B cell (primary cell): Measurements from ENCODE around the gene IGFBP7. TPM values are rescaled to one million over a fixed set of nuclear protein-coding genes. Genes with fewer than 3 reads are reported as not detected.

ENCODE experiments used
- ATAC-seq: fragments of 200-7000 bp; cut with Tn5 transposase; one replicate; pipeline ENCODE4 v1.10.0; 2021; ENCODE audit warnings: low read depth, mild to moderate bottlenecking, moderate number of reproducible peaks, moderate library complexity
- CTCF ChIA-PET: fragments of 350-600 bp; sonication (Branson Sonifier 250); formaldehyde crosslinking; loops from one replicate; lab custom pipeline; 2021; ENCODE audit warnings: antibody characterized with exemption, inconsistent platforms; lab: Charles Lee
- POLR2A ChIA-PET: fragments of 350-600 bp; sonication (Branson Sonifier 250); formaldehyde crosslinking; loops from one replicate; lab custom pipeline; 2021; ENCODE audit warnings: antibody characterized with exemption; lab: Charles Lee
- DNase-seq: peaks from one replicate; pipeline ENCODE4 v3.0.0; 2013
- H2AFZ ChIP-seq: 2 replicates; pipeline ENCODE4 v1.6.1; 2012; ENCODE audit warnings: mild to moderate bottlenecking, low read depth, low read length; ENCODE audit not compliant: insufficient read depth, poor library complexity, severe bottlenecking
- H3K27ac ChIP-seq, 2 donors: 1 replicate in 1 of 2; 2 replicates in 1 of 2; pipeline ENCODE4 v1.5.1; 2012 to 2013; ENCODE audit warnings: low read length in 2 of 2, mild to moderate bottlenecking in 2 of 2, moderate library complexity in 1 of 2
- H3K27me3 ChIP-seq, 4 experiments: fragments of 200-600 bp in 1 of 4; sonication (generic) in 1 of 4; replicated peaks in 1 of 4; 1 replicate in 2 of 4; 2 replicates in 2 of 4; pipeline versions ENCODE4 v1.6.1 to v1.7.0; 2013 to 2016; ENCODE audit warnings: low read length in 3 of 4, mild to moderate bottlenecking in 2 of 4, mixed read lengths in 1 of 4, moderate library complexity in 1 of 4; ENCODE audit not compliant: insufficient read depth in 4 of 4, control insufficient read depth in 3 of 4; ENCODE audit errors: control extremely low read depth in 1 of 4
- H3K36me3 ChIP-seq, 2 experiments: replicated peaks in 1 of 2; 1 replicate in 1 of 2; 2 replicates in 1 of 2; pipeline versions ENCODE4 v1.6.1 to v1.7.1; 2013; ENCODE audit warnings: low read length in 1 of 2; ENCODE audit not compliant: insufficient read depth in 2 of 2, control insufficient read depth in 1 of 2; ENCODE audit errors: control extremely low read depth in 1 of 2, extremely low read depth in 1 of 2
- H3K4me1 ChIP-seq, 2 donors: fragments of 200-600 bp in 1 of 2; sonication (generic) in 1 of 2; 1 replicate in 1 of 2; 2 replicates in 1 of 2; pipeline versions ENCODE4 v1.5.1 to v1.6.1; 2013 to 2017; ENCODE audit warnings: low read length in 2 of 2; ENCODE audit not compliant: control insufficient read depth in 2 of 2, insufficient read depth in 2 of 2
- H3K4me2 ChIP-seq: replicated peaks from 2 replicates; pipeline ENCODE3; 2012; ENCODE audit warnings: mild to moderate bottlenecking, low read depth, low read length; ENCODE audit not compliant: poor library complexity, severe bottlenecking
- H3K4me3 ChIP-seq, 5 experiments: fragments of 200-600 bp in 1 of 5; sonication (generic) in 1 of 5; 1 replicate in 3 of 5; 2 replicates in 2 of 5; pipeline versions ENCODE4 v1.5.1 to v1.7.0; 2011 to 2016; ENCODE audit warnings: low read length in 4 of 5, mild to moderate bottlenecking in 4 of 5, low read depth in 2 of 5, control low read depth in 1 of 5, moderate library complexity in 1 of 5; ENCODE audit not compliant: insufficient read depth in 1 of 5; ENCODE audit errors: control extremely low read depth in 1 of 5, extremely low read depth in 1 of 5
- H3K79me2 ChIP-seq: fragments of 200-600 bp; sonication (generic); one replicate; pipeline ENCODE4 v1.6.0; 2016; ENCODE audit warnings: low read length; ENCODE audit not compliant: control insufficient read depth, insufficient read depth
- H3K9ac ChIP-seq: fragments of 200-600 bp; sonication (generic); 2 replicates; pipeline ENCODE4 v1.6.1; 2017; ENCODE audit warnings: mild to moderate bottlenecking, low read length, moderate library complexity
- H3K9me3 ChIP-seq, 3 donors: one replicate each; pipeline versions ENCODE4 v1.6.1 to v1.7.1; 2013; ENCODE audit warnings: low read length in 2 of 3; ENCODE audit not compliant: control insufficient read depth in 2 of 3, insufficient read depth in 1 of 3; ENCODE audit errors: control extremely low read depth in 1 of 3
- H4K20me1 ChIP-seq: 2 replicates; pipeline ENCODE4 v1.6.0; 2012; ENCODE audit warnings: mild to moderate bottlenecking, low read length; ENCODE audit not compliant: insufficient read depth, control insufficient read depth, poor library complexity, severe bottlenecking
- H3K27ac Mint-ChIP-seq: one replicate; pipeline ENCODE4 v1.8.0; 2021; ENCODE audit warnings: mixed read lengths
- H3K27me3 Mint-ChIP-seq: one replicate; pipeline ENCODE4 v1.8.0; 2021; ENCODE audit warnings: mixed read lengths
- H3K4me1 Mint-ChIP-seq: one replicate; pipeline ENCODE4 v1.8.0; 2021; ENCODE audit warnings: mixed read lengths
- H3K4me3 Mint-ChIP-seq: one replicate; pipeline ENCODE4 v1.8.0; 2021; ENCODE audit warnings: mixed read lengths
- H3K9me3 Mint-ChIP-seq: one replicate; pipeline ENCODE4 v1.8.0; 2022; ENCODE audit warnings: mixed read lengths; ENCODE audit not compliant: insufficient read depth
- EZH2 ChIP-seq: IDR thresholded peaks from 2 replicates; pipeline ENCODE4 v1.6.1; 2012; ENCODE audit warnings: borderline replicate concordance, low read depth, mild to moderate bottlenecking, moderate library complexity, low read length; ENCODE audit not compliant: insufficient read depth, poor library complexity, severe bottlenecking
- WGBS: methylation state at CpG from one replicate; pipeline ENCODE4 v1.1.5; 2013; ENCODE audit warnings: missing lambda C conversion rate; ENCODE audit not compliant: insufficient coverage; 5-methylcytosine and 5-hydroxymethylcytosine counted together
- intact Hi-C: fragments of 100-400 bp; cut with micrococcal nuclease; formaldehyde crosslinking; loops from one replicate; pipeline ENCODE4 v1.10.0; 2022
- polyA plus RNA-seq: library from polyadenylated mRNA; depleted of rRNA; stranded (reverse); fragments of >200 nt; gene quantifications from 2 replicates; pipeline ENCODE4 v1.2.3, GENCODE V29; 2012
- total RNA-seq, 2 donors: library from RNA; stranded (reverse); fragments of 120-200 nt in 1 of 2; gene quantifications; 1 replicate in 1 of 2; 2 replicates in 1 of 2; pipeline versions ENCODE4 v1.2.3 to v1.2.4, GENCODE V29; 2013 to 2022
- TF ChIP-seq, protein P1 (sequence below): fragments of 200-600 bp; IDR thresholded peaks from one replicate; pipeline ENCODE4 v1.8.0; 2022; ENCODE audit warnings: antibody characterized with exemption, mild to moderate bottlenecking

Gene IGFBP7
- total and polyA plus RNA-seq, 2 donors (not counting 1 experiment from before 2014, with no cell fraction given) = 0.37 TPM; not detected in 1

DNA sequence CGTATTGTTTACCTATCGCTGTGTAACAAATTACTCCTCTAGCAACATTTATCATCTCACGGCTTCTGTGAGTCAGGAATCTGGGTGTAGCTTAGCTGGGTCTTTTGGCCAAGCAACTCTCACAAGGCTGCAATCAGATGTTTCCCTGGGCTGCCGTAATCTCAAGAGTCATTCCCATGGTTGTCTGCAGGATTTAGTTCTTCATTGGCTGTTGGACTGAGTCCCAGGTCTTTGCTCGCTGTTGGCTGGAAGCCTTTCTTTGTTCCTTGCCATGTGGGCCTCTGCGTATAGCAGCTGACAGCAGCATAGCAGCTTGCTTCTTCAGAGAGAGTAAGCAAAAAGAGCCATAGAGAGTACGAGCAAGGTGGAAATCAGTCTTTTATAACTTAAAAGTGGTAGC lies 114.7 kb downstream of the IGFBP7 start:
- Mint-ChIP-seq H3K4me1 (no peaks in the 10 kb centered on the region), H3K9me3 (no peaks in the 10 kb centered on the region), H3K4me3 (no peak overlapping the region), H3K27me3 (no peaks in the 10 kb centered on the region), H3K27ac (no peak overlapping the region)
- H3K4me3 ChIP-seq = no peak overlapping the region
- TF ChIP-seq, protein P1, sequence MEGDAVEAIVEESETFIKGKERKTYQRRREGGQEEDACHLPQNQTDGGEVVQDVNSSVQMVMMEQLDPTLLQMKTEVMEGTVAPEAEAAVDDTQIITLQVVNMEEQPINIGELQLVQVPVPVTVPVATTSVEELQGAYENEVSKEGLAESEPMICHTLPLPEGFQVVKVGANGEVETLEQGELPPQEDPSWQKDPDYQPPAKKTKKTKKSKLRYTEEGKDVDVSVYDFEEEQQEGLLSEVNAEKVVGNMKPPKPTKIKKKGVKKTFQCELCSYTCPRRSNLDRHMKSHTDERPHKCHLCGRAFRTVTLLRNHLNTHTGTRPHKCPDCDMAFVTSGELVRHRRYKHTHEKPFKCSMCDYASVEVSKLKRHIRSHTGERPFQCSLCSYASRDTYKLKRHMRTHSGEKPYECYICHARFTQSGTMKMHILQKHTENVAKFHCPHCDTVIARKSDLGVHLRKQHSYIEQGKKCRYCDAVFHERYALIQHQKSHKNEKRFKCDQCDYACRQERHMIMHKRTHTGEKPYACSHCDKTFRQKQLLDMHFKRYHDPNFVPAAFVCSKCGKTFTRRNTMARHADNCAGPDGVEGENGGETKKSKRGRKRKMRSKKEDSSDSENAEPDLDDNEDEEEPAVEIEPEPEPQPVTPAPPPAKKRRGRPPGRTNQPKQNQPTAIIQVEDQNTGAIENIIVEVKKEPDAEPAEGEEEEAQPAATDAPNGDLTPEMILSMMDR = no peak
- TF ChIP-seq EZH2 = no peak
- peaks cover 43% of the 10 kb centered on the region for H3K79me2 ChIP-seq
- ATAC-seq (no peak), DNase-seq (no peak)
- intact Hi-C loops = no loop called here
- H3K27me3 ChIP-seq = no peaks in the 10 kb centered on the region
- no peaks in the 10 kb centered on the region for H3K4me1 ChIP-seq
- CTCF ChIA-PET = no interaction called here
- POLR2A ChIA-PET = no interaction called here
- H3K36me3 ChIP-seq = peaks cover 1 to 89% of the 10 kb centered on the region in 2 experiments
- no peak overlapping the region for H3K27ac ChIP-seq
- 100% methylated on average over 5 of the region's 7 CpGs for WGBS
- no peak overlapping the region for H3K9ac ChIP-seq
- no peak overlapping the region for H2AFZ ChIP-seq
- H3K4me2 ChIP-seq = no peak overlapping the region
- no peaks in the 10 kb centered on the region for H3K9me3 ChIP-seq
- H4K20me1 ChIP-seq = peaks cover 61% of the 10 kb centered on the region

- Histone ChIP-seq H3K4me2 (no peak overlapping the region), H3K4me3 (no peak overlapping the region), H4K20me1 (peaks cover 85% of the 10 kb centered on the region), H3K27ac (no peak overlapping the region), H3K9ac (no peak overlapping the region), H3K79me2 (peaks cover 72% of the 10 kb centered on the region), H3K27me3 (no peaks in the 10 kb centered on the region), H3K9me3 (no peaks in the 10 kb centered on the region), H2AFZ (no peak overlapping the region), H3K4me1 (no peaks in the 10 kb centered on the region), H3K36me3 (peaks cover 1 to 91% of the 10 kb centered on the region in 2 experiments)
- no CpG with 5 or more reads among the region's 6 CpGs for WGBS
- TF ChIP-seq, protein P1 = no peak
- TF ChIP-seq EZH2 = no peak
- POLR2A ChIA-PET = no interaction called here
- Mint-ChIP-seq H3K9me3 (no peaks in the 10 kb centered on the region), H3K4me3 (no peak overlapping the region), H3K27me3 (no peaks in the 10 kb centered on the region), H3K4me1 (peaks cover 4% of the 10 kb centered on the region), H3K27ac (no peak overlapping the region)
- CTCF ChIA-PET = no interaction called here
- intact Hi-C loops = no loop called here
- ATAC-seq = no peak
- DNase-seq = no peak
Observed at GRCh38 chr4:56990109-56990905, 119.9 kb downstream of the IGFBP7 start.
